Limb (tissue), 2 donors: ENCODE data around the gene CNOT6L.

ENCODE experiments used
- DNase-seq, 2 donors: peaks; one replicate each; pipeline ENCODE4 v3.0.0-alpha.2; 2016; ENCODE audit errors: extremely low spot score in 2 of 2

CNOT6L gene

GRCh38 chr4:77820649-77821561, 1.7 kb upstream of the CNOT6L start:
- DNase-seq: no peak

GRCh38 chr4:77819843-77820648, 878 bp upstream of the CNOT6L start:
- peak; percentile 93 to 94 for DNase-seq

GRCh38 chr4:77819404-77819842, 255 bp upstream of the CNOT6L start:
- DNase-seq: no peak

- DNase-seq: peak; percentile 75 to 78
Measured at GRCh38 chr4:77818073-77818601, 1.0 kb downstream of the CNOT6L start.

- DNase-seq: no peak
Measured at GRCh38 chr4:77817304-77818072, 1.7 kb downstream of the CNOT6L start.

- DNase-seq: no peak
Measured at GRCh38 chr4:77816546-77816945, 2.6 kb downstream of the CNOT6L start.

GRCh38 chr4:77815636-77816035, 3.5 kb downstream of the CNOT6L start:
- DNase-seq: no peak

GRCh38 chr4:77805840-77806239, 13.3 kb downstream of the CNOT6L start:
- no peak for DNase-seq

GRCh38 chr4:77804471-77804870, 14.7 kb downstream of the CNOT6L start:
- no peak for DNase-seq

GRCh38 chr4:77802402-77802801, 16.8 kb downstream of the CNOT6L start:
- DNase-seq: no peak

GRCh38 chr4:77801260-77801608, 17.9 kb downstream of the CNOT6L start:
- no peak for DNase-seq

- no peak for DNase-seq
Measured at GRCh38 chr4:77800483-77801259, 18.5 kb downstream of the CNOT6L start.

GRCh38 chr4:77800077-77800476, 19.1 kb downstream of the CNOT6L start:
- no peak for DNase-seq

GRCh38 chr4:77798385-77798784, 20.8 kb downstream of the CNOT6L start:
- no peak for DNase-seq

- no peak for DNase-seq
Measured at GRCh38 chr4:77797239-77797638, 21.9 kb downstream of the CNOT6L start.

GRCh38 chr4:77795326-77795725, 23.8 kb downstream of the CNOT6L start:
- DNase-seq: no peak

- no peak for DNase-seq
Measured at GRCh38 chr4:77790146-77790545, 29.0 kb downstream of the CNOT6L start.

- no peak for DNase-seq
Measured at GRCh38 chr4:77788990-77789389, 30.2 kb downstream of the CNOT6L start.

GRCh38 chr4:77787969-77788368, 31.2 kb downstream of the CNOT6L start:
- DNase-seq: no peak

- no peak for DNase-seq
Measured at GRCh38 chr4:77785669-77786068, 33.5 kb downstream of the CNOT6L start.

- no peak for DNase-seq
Measured at GRCh38 chr4:77783895-77784294, 35.3 kb downstream of the CNOT6L start.
